Glutamatergic neuron (in vitro differentiated cells): ENCODE results near the gene IRF4. TPM values are rescaled to one million over a fixed set of nuclear protein-coding genes. Genes with fewer than 3 reads are reported as not detected.
"Not testable (repeated sequence)": the region's sequence is repeated elsewhere in the genome, so short reads cannot be mapped to it uniquely, and the experiment has no call there.

ENCODE experiments used
- DNase-seq: peaks from one replicate; pipeline ENCODE4 v3.0.0; 2022
- H3K27ac Mint-ChIP-seq: one replicate; pipeline ENCODE4 v1.8.0; 2020; ENCODE audit warnings: mild to moderate bottlenecking, mixed read lengths, inconsistent platforms; ENCODE audit not compliant: unreplicated experiment
- H3K27me3 Mint-ChIP-seq: one replicate; pipeline ENCODE4 v1.8.0; 2020; ENCODE audit warnings: mild to moderate bottlenecking, moderate library complexity, mixed read lengths, inconsistent platforms; ENCODE audit not compliant: unreplicated experiment
- H3K36me3 Mint-ChIP-seq: one replicate; pipeline ENCODE4 v1.8.0; 2020; ENCODE audit warnings: mild to moderate bottlenecking, mixed read lengths, inconsistent platforms; ENCODE audit not compliant: unreplicated experiment
- H3K4me1 Mint-ChIP-seq: one replicate; pipeline ENCODE4 v1.8.0; 2020; ENCODE audit warnings: mild to moderate bottlenecking, low read depth, mixed read lengths, inconsistent platforms; ENCODE audit not compliant: unreplicated experiment
- H3K4me3 Mint-ChIP-seq: one replicate; pipeline ENCODE4 v1.8.0; 2020; ENCODE audit warnings: mild to moderate bottlenecking, mixed read lengths, inconsistent platforms; ENCODE audit not compliant: unreplicated experiment
- H3K9me3 Mint-ChIP-seq: one replicate; pipeline ENCODE4 v1.8.0; 2020; ENCODE audit warnings: mild to moderate bottlenecking, moderate library complexity, mixed read lengths, inconsistent platforms; ENCODE audit not compliant: unreplicated experiment
- total RNA-seq: library from RNA; stranded (reverse); fragmentation: NEBNext Ultra II Directional; extraction: Animal tissue kit (Norgen Biotek cat#: 25700); gene quantifications from one replicate; pipeline ENCODE4 v1.2.1, GENCODE V29; 2021; ENCODE audit not compliant: unreplicated experiment
- TF ChIP-seq, protein P1 (sequence below): fragments of 200-600 bp; sonication (generic); IDR thresholded peaks from one replicate; pipeline ENCODE4 v1.5.0; 2021; ENCODE audit not compliant: partially characterized antibody, unreplicated experiment

The IRF4 gene
- total RNA-seq, 1 donor from 2014 or later, result 0.37 TPM

- Mint-ChIP-seq H3K4me3 (no peak overlapping the region), H3K9me3 (peaks cover 5% of the 10 kb centered on the region), H3K27me3 (peaks cover 3% of the 10 kb centered on the region), H3K36me3 (peaks cover 7% of the 10 kb centered on the region), H3K27ac (no peak overlapping the region), H3K4me1 (no peaks in the 10 kb centered on the region)
- no peak for DNase-seq
- TF ChIP-seq, protein P1, sequence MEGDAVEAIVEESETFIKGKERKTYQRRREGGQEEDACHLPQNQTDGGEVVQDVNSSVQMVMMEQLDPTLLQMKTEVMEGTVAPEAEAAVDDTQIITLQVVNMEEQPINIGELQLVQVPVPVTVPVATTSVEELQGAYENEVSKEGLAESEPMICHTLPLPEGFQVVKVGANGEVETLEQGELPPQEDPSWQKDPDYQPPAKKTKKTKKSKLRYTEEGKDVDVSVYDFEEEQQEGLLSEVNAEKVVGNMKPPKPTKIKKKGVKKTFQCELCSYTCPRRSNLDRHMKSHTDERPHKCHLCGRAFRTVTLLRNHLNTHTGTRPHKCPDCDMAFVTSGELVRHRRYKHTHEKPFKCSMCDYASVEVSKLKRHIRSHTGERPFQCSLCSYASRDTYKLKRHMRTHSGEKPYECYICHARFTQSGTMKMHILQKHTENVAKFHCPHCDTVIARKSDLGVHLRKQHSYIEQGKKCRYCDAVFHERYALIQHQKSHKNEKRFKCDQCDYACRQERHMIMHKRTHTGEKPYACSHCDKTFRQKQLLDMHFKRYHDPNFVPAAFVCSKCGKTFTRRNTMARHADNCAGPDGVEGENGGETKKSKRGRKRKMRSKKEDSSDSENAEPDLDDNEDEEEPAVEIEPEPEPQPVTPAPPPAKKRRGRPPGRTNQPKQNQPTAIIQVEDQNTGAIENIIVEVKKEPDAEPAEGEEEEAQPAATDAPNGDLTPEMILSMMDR, result no peak
Observed at GRCh38 chr6:423055-423798, 31.7 kb downstream of the IRF4 start.

- no peak overlapping the region for H3K27ac Mint-ChIP-seq
- TF ChIP-seq, protein P1, result no peak
- no peak overlapping the region for H3K4me3 Mint-ChIP-seq
- H3K9me3 Mint-ChIP-seq, result peaks cover 5% of the 10 kb centered on the region
- H3K27me3 Mint-ChIP-seq, result peaks cover 4% of the 10 kb centered on the region
- no peaks in the 10 kb centered on the region for H3K4me1 Mint-ChIP-seq
- H3K36me3 Mint-ChIP-seq, result peaks cover 7% of the 10 kb centered on the region
- no peak for DNase-seq
Observed at GRCh38 chr6:423799-424345, 32.3 kb downstream of the IRF4 start.

GRCh38 chr6:424741-425417 lies 33.3 kb downstream of the IRF4 start:
- TF ChIP-seq, protein P1, result no peak
- no peak for DNase-seq
- Mint-ChIP-seq H3K4me1 (no peaks in the 10 kb centered on the region), H3K27me3 (peaks cover 4% of the 10 kb centered on the region), H3K36me3 (peaks cover 7% of the 10 kb centered on the region), H3K4me3 (no peak overlapping the region), H3K27ac (no peak overlapping the region), H3K9me3 (peaks cover 5% of the 10 kb centered on the region)

- not testable (repeated sequence) for H3K9me3 Mint-ChIP-seq, H3K36me3 Mint-ChIP-seq, H3K27ac Mint-ChIP-seq, H3K27me3 Mint-ChIP-seq, H3K4me3 Mint-ChIP-seq, DNase-seq, H3K4me1 Mint-ChIP-seq
Observed at GRCh38 chr6:425418-425788, 33.9 kb downstream of the IRF4 start.

GRCh38 chr6:426198-426738 lies 34.7 kb downstream of the IRF4 start:
- H3K27ac Mint-ChIP-seq, H3K4me1 Mint-ChIP-seq, H3K9me3 Mint-ChIP-seq, H3K4me3 Mint-ChIP-seq, H3K27me3 Mint-ChIP-seq, H3K36me3 Mint-ChIP-seq, DNase-seq: not testable (repeated sequence)
